IMR-90 (cell line): ENCODE data around the gene ZNF783. TPM values are rescaled to one million over a fixed set of nuclear protein-coding genes. Genes with fewer than 3 reads are reported as not detected.

ENCODE experiments used
- ATAC-seq: fragments of 200-7000 bp; cut with Tn5 transposase; 2 replicates; pipeline ENCODE4 v1.9.1; 2020; ENCODE audit warnings: low read depth, mild to moderate bottlenecking, moderate library complexity
- BruUV-seq: library from RNA; stranded (reverse); fragments of 400-500 nt; replicated peaks from 2 replicates; lab custom pipeline; 2021; lab: Mats Ljungman, UMichigan
- CTCF ChIA-PET: fragments of 300-600 bp; formaldehyde crosslinking; extraction: SDS; loops from one replicate; lab custom pipeline; 2021; ENCODE audit warnings: antibody characterized with exemption; lab: Yijun Ruan, JAX
- POLR2A ChIA-PET: fragments of 300-600 bp; sonication (Branson Sonifier 250); formaldehyde crosslinking; loops from one replicate; lab custom pipeline; 2022; ENCODE audit warnings: antibody characterized with exemption; ENCODE audit not compliant: unreplicated experiment; lab: Charles Lee
- DNase-seq: peaks from one replicate; pipeline ENCODE4 v3.0.0; 2013
- H2AFZ ChIP-seq: replicated peaks from 2 replicates; pipeline ENCODE3; 2013; ENCODE audit warnings: low read length, mild to moderate bottlenecking; ENCODE audit not compliant: poor library complexity
- H2AK5ac ChIP-seq: 2 replicates; pipeline ENCODE4 v1.6.1; 2013; ENCODE audit warnings: low read depth, low read length, inconsistent platforms
- H2AK9ac ChIP-seq: replicated peaks from 2 replicates; pipeline ENCODE3; 2013; ENCODE audit warnings: mild to moderate bottlenecking, low read depth, low read length, moderate library complexity; ENCODE audit not compliant: poor library complexity
- H2BK120ac ChIP-seq: 2 replicates; pipeline ENCODE4 v1.6.1; 2013; ENCODE audit warnings: low read depth, low read length, inconsistent platforms
- H2BK15ac ChIP-seq: 3 replicates; pipeline ENCODE4 v1.6.1; 2013; ENCODE audit warnings: low read depth, low read length, inconsistent platforms
- H2BK20ac ChIP-seq: 2 replicates; pipeline ENCODE4 v1.6.1; 2013; ENCODE audit warnings: low read depth, mild to moderate bottlenecking, inconsistent platforms, low read length, moderate library complexity
- H2BK5ac ChIP-seq: 2 replicates; pipeline ENCODE4 v1.6.1; 2013; ENCODE audit warnings: mild to moderate bottlenecking, low read depth, low read length, inconsistent platforms; ENCODE audit not compliant: poor library complexity, severe bottlenecking
- H3K14ac ChIP-seq: replicated peaks from 2 replicates; pipeline ENCODE4 v1.6.1; 2013; ENCODE audit warnings: low read depth, low read length, inconsistent platforms
- H3K18ac ChIP-seq: 2 replicates; pipeline ENCODE4 v1.6.1; 2013; ENCODE audit warnings: low read depth, low read length, control low read depth
- H3K23ac ChIP-seq: 2 replicates; pipeline ENCODE4 v1.6.1; 2013; ENCODE audit warnings: low read depth, low read length, inconsistent platforms
- H3K27ac ChIP-seq: 2 replicates; pipeline ENCODE4 v1.5.1; 2013; ENCODE audit warnings: mild to moderate bottlenecking, control low read depth, low read length; ENCODE audit not compliant: insufficient read depth
- H3K27me3 ChIP-seq: 2 replicates; pipeline ENCODE4 v1.6.1; 2013; ENCODE audit warnings: low read length; ENCODE audit not compliant: control insufficient read depth, insufficient read depth
- H3K36me3 ChIP-seq: 2 replicates; pipeline ENCODE4 v1.6.1; 2013; ENCODE audit warnings: low read length, mixed read lengths; ENCODE audit not compliant: control insufficient read depth, insufficient read depth
- H3K4ac ChIP-seq: 2 replicates; pipeline ENCODE4 v1.6.1; 2013; ENCODE audit warnings: low read depth, low read length, inconsistent platforms
- H3K4me1 ChIP-seq: 2 replicates; pipeline ENCODE4 v1.6.1; 2013; ENCODE audit warnings: low read length, mixed read lengths; ENCODE audit not compliant: control insufficient read depth, insufficient read depth
- H3K4me2 ChIP-seq: 2 replicates; pipeline ENCODE4 v1.6.1; 2013; ENCODE audit warnings: low read depth, mild to moderate bottlenecking, control low read depth, low read length, moderate library complexity
- H3K4me3 ChIP-seq: 2 replicates; pipeline ENCODE4 v1.5.1; 2013; ENCODE audit warnings: low read depth, mild to moderate bottlenecking, control low read depth, low read length, moderate library complexity; ENCODE audit not compliant: insufficient read depth
- H3K56ac ChIP-seq: 2 replicates; pipeline ENCODE4 v1.6.1; 2013; ENCODE audit warnings: low read length, inconsistent platforms; ENCODE audit not compliant: insufficient read depth; ENCODE audit errors: extremely low read depth
- H3K79me1 ChIP-seq, 2 experiments: 2 replicates each; pipeline ENCODE4 v1.6.1; 2013; ENCODE audit warnings: low read length in 2 of 2, inconsistent platforms in 1 of 2, low read depth in 1 of 2
- H3K9ac ChIP-seq: 2 replicates; pipeline ENCODE4 v1.6.1; 2013; ENCODE audit warnings: low read depth, low read length, control low read depth
- H3K9me1 ChIP-seq: 2 replicates; pipeline ENCODE4 v1.6.1; 2013; ENCODE audit warnings: low read length, inconsistent platforms; ENCODE audit not compliant: insufficient read depth
- H3K9me3 ChIP-seq: 2 replicates; pipeline ENCODE4 v1.6.1; 2013; ENCODE audit warnings: low read length; ENCODE audit not compliant: control insufficient read depth, insufficient read depth
- H4K20me1 ChIP-seq: 2 replicates; pipeline ENCODE4 v1.6.1; 2013; ENCODE audit warnings: low read length, inconsistent platforms; ENCODE audit not compliant: insufficient read depth
- H4K5ac ChIP-seq: 2 replicates; pipeline ENCODE4 v1.6.1; 2013; ENCODE audit warnings: mild to moderate bottlenecking, low read depth, low read length, control low read depth
- H4K8ac ChIP-seq, 2 experiments: 2 replicates each; pipeline ENCODE4 v1.6.1; 2013; ENCODE audit warnings: low read depth in 2 of 2, low read length in 2 of 2, control low read depth in 1 of 2, inconsistent platforms in 1 of 2
- H4K91ac ChIP-seq: 2 replicates; pipeline ENCODE4 v1.6.1; 2013; ENCODE audit warnings: low read depth, low read length, inconsistent platforms; ENCODE audit not compliant: insufficient read depth
- CEBPB ChIP-seq: IDR thresholded peaks from 2 replicates; pipeline ENCODE4 v1.6.1; 2012; ENCODE audit warnings: low read depth, low read length, improper control_type of control experiment
- FOS ChIP-seq: fragments of 150-350 bp; IDR thresholded peaks from 2 replicates; pipeline ENCODE4 v1.6.1; 2016; ENCODE audit warnings: low read depth, low read length
- NFE2L2 ChIP-seq: fragments of 150-350 bp; IDR thresholded peaks from 2 replicates; pipeline ENCODE4 v1.6.1; 2016; ENCODE audit warnings: low read depth, mild to moderate bottlenecking, low read length
- SMC3 ChIP-seq: fragments of 150-350 bp; IDR thresholded peaks from 2 replicates; pipeline ENCODE4 v1.6.1; 2016; ENCODE audit warnings: low read depth, mild to moderate bottlenecking, antibody characterized with exemption, low read length, moderate library complexity
- WGBS, 2 experiments: methylation state at CpG; one replicate each; pipeline versions ENCODE4 v1.1.5 to v1.1.7; 2013; ENCODE audit warnings: missing lambda C conversion rate in 2 of 2; ENCODE audit not compliant: insufficient read length in 1 of 2; ENCODE audit errors: extremely low coverage in 2 of 2; 5-methylcytosine and 5-hydroxymethylcytosine counted together
- dilution Hi-C: fragments of 300-500 bp; cut with HindIII; formaldehyde crosslinking; loops from one replicate; pipeline ENCODE4 v1.14.3; 2018; ENCODE audit warnings: low sequenced_read_pairs; ENCODE audit not compliant: unreplicated experiment
- in situ Hi-C: fragments of 300-500 bp; cut with MboI; formaldehyde crosslinking; loops from 3 replicates; pipeline ENCODE4 v1.14.3; 2019; ENCODE audit warnings: low sequenced_read_pairs, inconsistent platforms, mixed read lengths
- intact Hi-C: fragments of 100-400 bp; cut with micrococcal nuclease; formaldehyde crosslinking; loops from 2 replicates; pipeline ENCODE4 v1.10.0; 2022
- polyA plus RNA-seq, 3 experiments: library from polyadenylated mRNA; depleted of rRNA; stranded (reverse); fragments of >200 nt; gene quantifications; 2 replicates each; pipeline ENCODE4 v1.2.3, GENCODE V29; 2012; ENCODE audit warnings: low replicate concordance in 1 of 3
- total RNA-seq: library from RNA; depleted of rRNA; stranded (reverse); fragments of >200 nt; gene quantifications from 2 replicates; pipeline ENCODE4 v1.2.3, GENCODE V29; 2012
- TF ChIP-seq, protein P1 (sequence below): fragments of 150-350 bp; IDR thresholded peaks from 2 replicates; pipeline ENCODE4 v1.6.1; 2016; ENCODE audit warnings: low read depth, mild to moderate bottlenecking, low read length, moderate library complexity, borderline replicate concordance

The ZNF783 gene
- total and polyA plus RNA-seq, 2 of the 4 experiments (the other 2 are of a cell fraction), result 2.3 to 7.2 TPM

GRCh38 chr7:149229526-149229925 is 32.5 kb upstream of the ZNF783 start:
- H2BK15ac ChIP-seq, result no peak overlapping the region
- intact Hi-C loops (no loop called here), dilution Hi-C loops (no loop called here), in situ Hi-C loops (no loop called here)
- WGBS, 2 experiments, result 78% methylated on average over 4 of the region's 6 CpGs; no CpG with 5 or more reads in 1 of the 2 experiments
- ATAC-seq (no peak), DNase-seq (no peak)
- H3K56ac ChIP-seq, result no peak overlapping the region
- H3K4ac ChIP-seq, result no peak overlapping the region
- no peak overlapping the region for H3K4me2 ChIP-seq
- no peak overlapping the region for H2BK20ac ChIP-seq
- H2BK120ac ChIP-seq, result no peak overlapping the region
- no peak overlapping the region for H4K5ac ChIP-seq
- no peak overlapping the region for H3K23ac ChIP-seq
- no peak overlapping the region for H3K9ac ChIP-seq
- no peak overlapping the region for H3K18ac ChIP-seq
- H2AFZ ChIP-seq, result no peak overlapping the region
- TF ChIP-seq, protein P1, sequence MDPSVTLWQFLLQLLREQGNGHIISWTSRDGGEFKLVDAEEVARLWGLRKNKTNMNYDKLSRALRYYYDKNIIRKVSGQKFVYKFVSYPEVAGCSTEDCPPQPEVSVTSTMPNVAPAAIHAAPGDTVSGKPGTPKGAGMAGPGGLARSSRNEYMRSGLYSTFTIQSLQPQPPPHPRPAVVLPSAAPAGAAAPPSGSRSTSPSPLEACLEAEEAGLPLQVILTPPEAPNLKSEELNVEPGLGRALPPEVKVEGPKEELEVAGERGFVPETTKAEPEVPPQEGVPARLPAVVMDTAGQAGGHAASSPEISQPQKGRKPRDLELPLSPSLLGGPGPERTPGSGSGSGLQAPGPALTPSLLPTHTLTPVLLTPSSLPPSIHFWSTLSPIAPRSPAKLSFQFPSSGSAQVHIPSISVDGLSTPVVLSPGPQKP, result no peak
- no peak for TF ChIP-seq FOS
- TF ChIP-seq CEBPB, result no peak
- TF ChIP-seq SMC3, result no peak
- no peak for TF ChIP-seq NFE2L2
- no peaks in the 10 kb centered on the region for H3K27me3 ChIP-seq
- no peak overlapping the region for H3K14ac ChIP-seq
- no peaks in the 10 kb centered on the region; the same call in 1 of the 2 replicates for H4K20me1 ChIP-seq
- H3K4me3 ChIP-seq, result no peak overlapping the region
- peaks cover 9% of the 10 kb centered on the region for H3K36me3 ChIP-seq
- no peak overlapping the region for H2AK9ac ChIP-seq
- H2BK5ac ChIP-seq, result no peak overlapping the region
- H3K27ac ChIP-seq, result no peak overlapping the region
- ChIA-PET POLR2A (no interaction called here), CTCF (interaction anchor here (0.8 kb wide), 1 partner anchor 34 kb away, joined by 3 read pairs; the partner anchor contains the start of gene ZNF282)
- no peaks in the 10 kb centered on the region for H3K9me3 ChIP-seq
- H3K79me1 ChIP-seq, result 0 out of 4 replicates have a peak, but pooled peaks cover 0 to 3% of the 10 kb centered on the region in 2 experiments
- H4K91ac ChIP-seq, result no peak overlapping the region
- H2AK5ac ChIP-seq, result no peak overlapping the region
- peaks cover 13% of the 10 kb centered on the region for H3K9me1 ChIP-seq
- peaks cover 11% of the 10 kb centered on the region for H3K4me1 ChIP-seq
- H4K8ac ChIP-seq, result no peak overlapping the region
- no TSS peak for BruUV-seq
